SK-N-SH (cell line): ENCODE data around the gene UBTD2. TPM values are rescaled to one million over a fixed set of nuclear protein-coding genes. Genes with fewer than 3 reads are reported as not detected.
A peak's percentile ranks its signal among the peaks of the same experiment; 100 is the strongest.
"Not testable (repeated sequence)": the region's sequence is repeated elsewhere in the genome, so short reads cannot be mapped to it uniquely, and the experiment has no call there.

Source experiments
- CTCF ChIA-PET: fragments of 300-600, 350-600 bp; formaldehyde crosslinking; extraction: SDS; loops from one replicate; lab custom pipeline; 2021; lab: Yijun Ruan, JAX
- POLR2A ChIA-PET: fragments of 350-600 bp; sonication (Branson Sonifier 250); formaldehyde crosslinking; extraction: SDS; loops from one replicate; lab custom pipeline; 2020; ENCODE audit warnings: antibody characterized with exemption, inconsistent platforms; lab: Yijun Ruan, JAX
- DNase-seq: peaks from one replicate; pipeline ENCODE4 v3.0.0; 2012
- H2AFZ ChIP-seq: fragments of 200-600 bp; sonication (generic); 2 replicates; pipeline ENCODE4 v1.8.1; 2016; ENCODE audit warnings: antibody characterized with exemption, mild to moderate bottlenecking, low read depth
- H3F3A ChIP-seq: fragments of 200-600 bp; sonication (generic); replicated peaks from 2 replicates; pipeline ENCODE3; 2016; ENCODE audit warnings: antibody characterized with exemption, mild to moderate bottlenecking; ENCODE audit not compliant: insufficient read depth
- H3K27ac ChIP-seq, 2 experiments: fragments of 200-500 bp in 1 of 2; fragments of 200-600 bp in 1 of 2; sonication (Bioruptor generic) in 1 of 2; sonication (generic), shearing (Covaris generic) in 1 of 2; 2 replicates each; pipeline versions ENCODE4 v1.5.1 to v1.6.1; 2014 to 2016; ENCODE audit warnings: low read depth in 2 of 2, inconsistent platforms in 1 of 2, low read length in 1 of 2, mild to moderate bottlenecking in 1 of 2, mixed read lengths in 1 of 2
- H3K27me3 ChIP-seq: fragments of 200-600 bp; sonication (generic), shearing (Covaris generic); 2 replicates; pipeline ENCODE4 v1.6.1; 2016; ENCODE audit warnings: mixed run types; ENCODE audit not compliant: insufficient read depth
- H3K36me3 ChIP-seq, 2 experiments: fragments of 200-500 bp in 1 of 2; fragments of 200-600 bp in 1 of 2; sonication (Bioruptor generic) in 1 of 2; sonication (generic) in 1 of 2; replicated peaks in 1 of 2; 2 replicates each; pipeline versions ENCODE3 to v1.5.1; 2014 to 2016; ENCODE audit warnings: low read length in 1 of 2, mild to moderate bottlenecking in 1 of 2; ENCODE audit not compliant: insufficient read depth in 2 of 2, control insufficient read depth in 1 of 2
- H3K4me1 ChIP-seq, 2 experiments: fragments of 200-500 bp in 1 of 2; fragments of 200-600 bp in 1 of 2; sonication (Bioruptor generic) in 1 of 2; sonication (generic), shearing (Covaris generic) in 1 of 2; 2 replicates each; pipeline versions ENCODE4 v1.5.1 to v1.6.1; 2014 to 2016; ENCODE audit warnings: low read depth in 1 of 2, low read length in 1 of 2, mixed run types in 1 of 2; ENCODE audit not compliant: insufficient read depth in 2 of 2, control insufficient read depth in 1 of 2
- H3K4me2 ChIP-seq: fragments of 200-600 bp; sonication (generic), shearing (Covaris generic); 2 replicates; pipeline ENCODE4 v1.6.1; 2017; ENCODE audit warnings: mixed run types
- H3K4me3 ChIP-seq, 2 experiments: fragments of 200-500 bp in 1 of 2; fragments of 200-600 bp in 1 of 2; sonication (Bioruptor generic) in 1 of 2; sonication (generic), shearing (Covaris generic) in 1 of 2; 2 replicates each; pipeline versions ENCODE4 v1.5.1 to v1.8.1; 2014 to 2016; ENCODE audit warnings: low read depth in 2 of 2, inconsistent platforms in 1 of 2, low read length in 1 of 2, mild to moderate bottlenecking in 1 of 2, mixed read lengths in 1 of 2, moderate library complexity in 1 of 2
- H3K79me2 ChIP-seq: fragments of 200-600 bp; sonication (generic); 2 replicates; pipeline ENCODE4 v1.8.1; 2017; ENCODE audit warnings: mild to moderate bottlenecking; ENCODE audit not compliant: insufficient read depth
- H3K9ac ChIP-seq: fragments of 200-600 bp; sonication (generic); 2 replicates; pipeline ENCODE4 v1.6.1; 2017; ENCODE audit warnings: mixed run types
- H3K9me2 ChIP-seq: fragments of 200-600 bp; sonication (generic); 2 replicates; pipeline ENCODE4 v1.6.1; 2017; ENCODE audit warnings: mixed run types
- H3K9me3 ChIP-seq: fragments of 200-600 bp; sonication (generic); 2 replicates; pipeline ENCODE4 v1.6.1; 2017; ENCODE audit warnings: mixed run types, mild to moderate bottlenecking, moderate library complexity
- H4K20me1 ChIP-seq: fragments of 200-600 bp; sonication (generic); 2 replicates; pipeline ENCODE4 v1.6.1; 2017; ENCODE audit warnings: mild to moderate bottlenecking, mixed run types; ENCODE audit not compliant: insufficient read depth
- CHD2 ChIP-seq: fragments of 150-350 bp; IDR thresholded peaks from 2 replicates; pipeline ENCODE4 v1.6.1; 2018; ENCODE audit warnings: low read length; ENCODE audit not compliant: partially characterized antibody
- EP300 ChIP-seq, 2 experiments: IDR thresholded peaks; 2 replicates each; pipeline versions ENCODE4 v1.4.0 to v1.6.1; 2012; ENCODE audit warnings: borderline replicate concordance in 1 of 2, low read depth in 1 of 2, low read length in 1 of 2
- EZH2phosphoT487 ChIP-seq: fragments of 200-600 bp; sonication (generic); IDR thresholded peaks from 2 replicates; pipeline ENCODE4 v1.6.1; 2017; ENCODE audit warnings: low read depth, mixed run types, mild to moderate bottlenecking, antibody characterized with exemption, moderate library complexity, borderline replicate concordance
- FOXJ3 ChIP-seq: sonication (generic); formaldehyde crosslinking; IDR thresholded peaks from 2 replicates; pipeline ENCODE4 v1.5.1; 2020; ENCODE audit warnings: mild to moderate bottlenecking, missing genetic modification reagents
- FOXM1 ChIP-seq: IDR thresholded peaks from 2 replicates; pipeline ENCODE4 v1.4.0; 2012; ENCODE audit warnings: low read depth, mild to moderate bottlenecking
- GABPA ChIP-seq: IDR thresholded peaks from 2 replicates; pipeline ENCODE4 v1.4.0; 2012; ENCODE audit warnings: low read depth, mild to moderate bottlenecking
- GATA2 ChIP-seq: sonication (generic); formaldehyde crosslinking; IDR thresholded peaks from 2 replicates; pipeline ENCODE4 v1.5.0; 2020; ENCODE audit warnings: mild to moderate bottlenecking, missing genetic modification reagents
- JUND ChIP-seq: IDR thresholded peaks from 2 replicates; pipeline ENCODE4 v1.4.0; 2012
- MXI1 ChIP-seq: IDR thresholded peaks from 2 replicates; pipeline ENCODE4 v1.6.1; 2012; ENCODE audit warnings: mild to moderate bottlenecking, low read depth, low read length, improper control_type of control experiment
- NFIC ChIP-seq: IDR thresholded peaks from 2 replicates; pipeline ENCODE4 v1.4.0; 2012; ENCODE audit warnings: borderline replicate concordance
- NRF1 ChIP-seq: IDR thresholded peaks from 2 replicates; pipeline ENCODE4 v1.6.1; 2012; ENCODE audit warnings: low read depth, mild to moderate bottlenecking, low read length
- RAD21 ChIP-seq: IDR thresholded peaks from 2 replicates; pipeline ENCODE4 v1.6.1; 2012; ENCODE audit warnings: mild to moderate bottlenecking, low read length
- TCF12 ChIP-seq: IDR thresholded peaks from 2 replicates; pipeline ENCODE4 v1.4.0; 2012
- USF1 ChIP-seq: IDR thresholded peaks from 2 replicates; pipeline ENCODE4 v1.4.0; 2012; ENCODE audit warnings: low read depth, borderline replicate concordance
- USF2 ChIP-seq: fragments of 150-350 bp; IDR thresholded peaks from 2 replicates; pipeline ENCODE4 v1.6.1; 2017; ENCODE audit warnings: antibody characterized with exemption, low read length, low read depth, borderline replicate concordance
- YY1 ChIP-seq: IDR thresholded peaks from 2 replicates; pipeline ENCODE4 v1.4.0; 2012; ENCODE audit warnings: low read depth, mild to moderate bottlenecking
- WGBS: methylation state at CpG from one replicate; pipeline ENCODE4 v1.1.6; 2017; ENCODE audit warnings: low lambda C conversion rate; 5-methylcytosine and 5-hydroxymethylcytosine counted together
- polyA plus RNA-seq, 3 experiments: library from polyadenylated mRNA; depleted of rRNA; stranded (reverse); fragments of >200 nt; gene quantifications; 2 replicates each; pipeline ENCODE4 v1.2.3, GENCODE V29; 2012

The UBTD2 gene
- polyA plus RNA-seq, 1 of the 3 experiments (the other 2 are of a cell fraction): 13.8 TPM

- no peak overlapping the region for H3K4me2 ChIP-seq
- ChIA-PET CTCF (interaction anchor here (1.4 kb wide), 1 partner anchor 100 kb away, joined by 4 read pairs; the partner anchor contains the start of gene STK10), POLR2A (no interaction called here)
- TF ChIP-seq GATA2 (CRISPR knock-in tag): no peak
- no peak for TF ChIP-seq CHD2
- no peak for TF ChIP-seq YY1
- no peak; the same call in 1 of the 2 replicates for TF ChIP-seq NFIC
- no peak for TF ChIP-seq NRF1
- TF ChIP-seq FOXJ3: no peak
- TF ChIP-seq GABPA: no peak
- TF ChIP-seq USF2: no peak
- TF ChIP-seq TCF12: peak; percentile 60
- no peak overlapping the region for H3K4me3 ChIP-seq
- H2AFZ ChIP-seq: no peak overlapping the region
- no peaks in the 10 kb centered on the region for H3K36me3 ChIP-seq
- H3K4me1 ChIP-seq: peaks cover 0 to 4% of the 10 kb centered on the region in 2 experiments; a peak in 2 of 4 replicates
- no peaks in the 10 kb centered on the region for H4K20me1 ChIP-seq
- H3K27me3 ChIP-seq: no peaks in the 10 kb centered on the region
- H3K9ac ChIP-seq: no peak overlapping the region
- no peak overlapping the region for H3K27ac ChIP-seq
- H3K79me2 ChIP-seq: no peaks in the 10 kb centered on the region
- 96% methylated on average over 4 of the region's 4 CpGs for WGBS
- no peaks in the 10 kb centered on the region for H3K9me2 ChIP-seq
- H3K9me3 ChIP-seq: no peaks in the 10 kb centered on the region
- DNase-seq: no peak
- peaks cover 9% of the 10 kb centered on the region for H3F3A ChIP-seq
These were observed 4.9 kb upstream of the UBTD2 start for GRCh38 chr5:172288465-172288864.

- H3K4me3 ChIP-seq, H3K36me3 ChIP-seq, H3K4me2 ChIP-seq, DNase-seq, H3K27me3 ChIP-seq, H2AFZ ChIP-seq, H3K27ac ChIP-seq, POLR2A ChIA-PET, H3K9me2 ChIP-seq, H3K9ac ChIP-seq, H3K4me1 ChIP-seq, H3K9me3 ChIP-seq: not testable (repeated sequence)
- CTCF ChIA-PET: interaction anchor here (1.4 kb wide), 1 partner anchor 99 kb away, joined by 4 read pairs; the partner anchor contains the start of gene STK10
- Histone ChIP-seq H3K79me2 (peaks cover 13% of the 10 kb centered on the region), H3F3A (peaks cover 12% of the 10 kb centered on the region), H4K20me1 (peaks cover 10% of the 10 kb centered on the region)
- 88% methylated on average over 3 of the region's 3 CpGs for WGBS
These were observed 3.6 kb upstream of the UBTD2 start for GRCh38 chr5:172287140-172287539.

- POLR2A ChIA-PET: no interaction called here
- no peak overlapping the region for H3K27ac ChIP-seq
These were observed 1.9 kb upstream of the UBTD2 start for GRCh38 chr5:172285226-172286143.

More at GRCh38 chr5:172285226-172286143, 1.9 kb upstream of the UBTD2 start:
- peak overlapping the region; percentile 95; the same call in 1 of the 2 replicates for H2AFZ ChIP-seq
- CTCF ChIA-PET: interaction anchor here (0.5 to 2.2 kb wide), 6 partner anchors 8 to 647 kb away, joined by 3 to 13 read pairs (median 4); partner anchors contain the start of gene STK10
- peaks cover 0 to 3% of the 10 kb centered on the region in 2 experiments for H3K36me3 ChIP-seq
- DNase-seq: no peak
- 84% methylated on average over 15 of the region's 15 CpGs for WGBS
- H3K9me2 ChIP-seq: no peaks in the 10 kb centered on the region
- H3K4me2 ChIP-seq: no peak overlapping the region
- peaks cover 27% of the 10 kb centered on the region for H4K20me1 ChIP-seq
- no peak overlapping the region; the same call in 1 of the 2 replicates for H3K9ac ChIP-seq
- no peak overlapping the region; a peak in 1 of 4 replicates for H3K4me3 ChIP-seq
- peaks cover 14% of the 10 kb centered on the region for H3F3A ChIP-seq
- H3K4me1 ChIP-seq: peaks cover 5 to 8% of the 10 kb centered on the region in 2 experiments; a peak in 3 of 4 replicates
- peaks cover 29% of the 10 kb centered on the region for H3K79me2 ChIP-seq
- no peak for TF ChIP-seq MXI1
- TF ChIP-seq YY1: no peak
- TF ChIP-seq RAD21: no peak
- TF ChIP-seq USF1: no peak
- TF ChIP-seq JUND: no peak
- TF ChIP-seq USF2: no peak
- no peak for TF ChIP-seq EZH2phosphoT487
- TF ChIP-seq TCF12: no peak
- no peak for TF ChIP-seq GABPA
- no peak for TF ChIP-seq FOXM1
- no peak for TF ChIP-seq EP300 (IDR thresholded peaks at IDR 0.05; ENCODE audit: borderline replicate concordance in 1 of 2, low read depth in 1 of 2, low read length in 1 of 2)
- no peak for TF ChIP-seq FOXJ3
- no peak for TF ChIP-seq NFIC
- no peaks in the 10 kb centered on the region for H3K27me3 ChIP-seq
- H3K9me3 ChIP-seq: no peaks in the 10 kb centered on the region
